ENCODE results near the gene LPP.

DNA sequence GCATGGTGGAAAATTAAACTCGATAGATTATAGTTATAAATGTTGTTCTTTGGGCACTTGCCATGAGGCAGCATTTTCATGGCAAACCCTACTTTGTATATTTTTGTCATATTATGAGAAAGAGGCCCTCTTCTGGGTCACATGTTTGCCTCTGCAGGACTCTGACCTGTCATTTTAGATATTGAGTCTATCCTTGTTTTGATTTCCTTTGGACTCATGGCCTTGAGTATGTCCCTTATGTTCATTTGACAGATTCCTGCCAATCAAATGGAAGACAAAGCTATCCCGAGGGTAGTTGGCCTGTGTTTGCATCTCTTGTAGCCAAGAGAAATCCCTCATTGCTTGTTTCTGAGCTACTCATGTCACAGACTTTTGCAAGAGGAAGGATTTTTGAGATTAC, 226.3 kb downstream of the LPP start:
- TF ChIP-seq POLR2A (IDR thresholded peaks at IDR 0.05) = no peak
- TF ChIP-seq, protein P1, sequence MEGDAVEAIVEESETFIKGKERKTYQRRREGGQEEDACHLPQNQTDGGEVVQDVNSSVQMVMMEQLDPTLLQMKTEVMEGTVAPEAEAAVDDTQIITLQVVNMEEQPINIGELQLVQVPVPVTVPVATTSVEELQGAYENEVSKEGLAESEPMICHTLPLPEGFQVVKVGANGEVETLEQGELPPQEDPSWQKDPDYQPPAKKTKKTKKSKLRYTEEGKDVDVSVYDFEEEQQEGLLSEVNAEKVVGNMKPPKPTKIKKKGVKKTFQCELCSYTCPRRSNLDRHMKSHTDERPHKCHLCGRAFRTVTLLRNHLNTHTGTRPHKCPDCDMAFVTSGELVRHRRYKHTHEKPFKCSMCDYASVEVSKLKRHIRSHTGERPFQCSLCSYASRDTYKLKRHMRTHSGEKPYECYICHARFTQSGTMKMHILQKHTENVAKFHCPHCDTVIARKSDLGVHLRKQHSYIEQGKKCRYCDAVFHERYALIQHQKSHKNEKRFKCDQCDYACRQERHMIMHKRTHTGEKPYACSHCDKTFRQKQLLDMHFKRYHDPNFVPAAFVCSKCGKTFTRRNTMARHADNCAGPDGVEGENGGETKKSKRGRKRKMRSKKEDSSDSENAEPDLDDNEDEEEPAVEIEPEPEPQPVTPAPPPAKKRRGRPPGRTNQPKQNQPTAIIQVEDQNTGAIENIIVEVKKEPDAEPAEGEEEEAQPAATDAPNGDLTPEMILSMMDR (IDR thresholded peaks at IDR 0.05) = no peak
- TF ChIP-seq EP300 (IDR thresholded peaks at IDR 0.05) = no peak
- no peak for TF ChIP-seq POLR2AphosphoS5 (IDR thresholded peaks at IDR 0.05)
